NCI-H1105 (cell line): Measurements from ENCODE around the gene BTBD2.

Experiments
- DNase-seq: peaks from one replicate; lab custom pipeline; 2025; lab: John Stamatoyannopoulos, UW

The BTBD2 gene

GRCh38 chr19:1985588-1986356, 29.7 kb downstream of the BTBD2 start:
- no peak for DNase-seq

- no peak for DNase-seq
Observed at GRCh38 chr19:1984357-1984756, 31.2 kb downstream of the BTBD2 start.

GRCh38 chr19:1981253-1981652, 34.3 kb downstream of the BTBD2 start:
- no peak for DNase-seq

GRCh38 chr19:1980809-1981181, 34.7 kb downstream of the BTBD2 start:
- DNase-seq, result no peak

- DNase-seq, result no peak
Observed at GRCh38 chr19:1980091-1980808, 35.3 kb downstream of the BTBD2 start.

GRCh38 chr19:1979642-1980041, 35.9 kb downstream of the BTBD2 start:
- no peak for DNase-seq

- no peak for DNase-seq
Observed at GRCh38 chr19:1979017-1979416, 36.5 kb downstream of the BTBD2 start.

- no peak for DNase-seq
Observed at GRCh38 chr19:1978346-1978894, 37.1 kb downstream of the BTBD2 start.

GRCh38 chr19:1977120-1977519, 38.4 kb downstream of the BTBD2 start:
- no peak for DNase-seq

GRCh38 chr19:1975162-1975480, 40.4 kb downstream of the BTBD2 start:
- no peak for DNase-seq

- DNase-seq, result no peak
Observed at GRCh38 chr19:1974381-1975161, 40.9 kb downstream of the BTBD2 start.

- DNase-seq, result no peak
Observed at GRCh38 chr19:1970806-1971502, 44.6 kb downstream of the BTBD2 start.

GRCh38 chr19:1970003-1970805, 45.3 kb downstream of the BTBD2 start:
- no peak for DNase-seq

GRCh38 chr19:1969176-1970002, 46.1 kb downstream of the BTBD2 start:
- DNase-seq, result no peak

- DNase-seq, result no peak
Observed at GRCh38 chr19:1968279-1969175, 47.0 kb downstream of the BTBD2 start.

GRCh38 chr19:1967087-1967608, 48.4 kb downstream of the BTBD2 start:
- DNase-seq, result no peak

- no peak for DNase-seq
Observed at GRCh38 chr19:1962674-1963073, 52.8 kb downstream of the BTBD2 start.

- DNase-seq, result no peak
Observed at GRCh38 chr19:1961000-1961883, 54.3 kb downstream of the BTBD2 start.
